Calu3 (cell line): ENCODE measurements around the gene ANKHD1. TPM values are rescaled to one million over a fixed set of nuclear protein-coding genes. Genes with fewer than 3 reads are reported as not detected.
"Not testable (repeated sequence)": the region's sequence is repeated elsewhere in the genome, so short reads cannot be mapped to it uniquely, and the experiment has no call there.

ENCODE experiments used
- BruUV-seq: library from RNA; stranded (reverse); fragments of 400-500 nt; replicated peaks from 2 replicates; lab custom pipeline; 2021; lab: Mats Ljungman, UMichigan
- CTCF ChIA-PET: fragments of 300-600 bp; sonication (Branson Sonifier 250); formaldehyde crosslinking; loops from one replicate; lab custom pipeline; 2022; ENCODE audit warnings: antibody characterized with exemption; lab: Charles Lee
- DNase-seq: peaks from one replicate; pipeline ENCODE4 v3.0.0; 2022
- H3K27ac Mint-ChIP-seq: one replicate; pipeline ENCODE4 v1.8.0; 2022; ENCODE audit warnings: mixed read lengths; ENCODE audit not compliant: unreplicated experiment
- H3K27me3 Mint-ChIP-seq: one replicate; pipeline ENCODE4 v1.8.0; 2022; ENCODE audit warnings: mixed read lengths; ENCODE audit not compliant: unreplicated experiment
- H3K36me3 Mint-ChIP-seq: one replicate; pipeline ENCODE4 v1.8.0; 2022; ENCODE audit warnings: mild to moderate bottlenecking, moderate library complexity, mixed read lengths; ENCODE audit not compliant: insufficient read depth, unreplicated experiment
- H3K4me1 Mint-ChIP-seq: one replicate; pipeline ENCODE4 v1.8.0; 2022; ENCODE audit warnings: mild to moderate bottlenecking, low read depth, mixed read lengths; ENCODE audit not compliant: unreplicated experiment
- H3K4me3 Mint-ChIP-seq: one replicate; pipeline ENCODE4 v1.8.0; 2022; ENCODE audit warnings: mild to moderate bottlenecking, low read depth, moderate library complexity, mixed read lengths; ENCODE audit not compliant: unreplicated experiment
- H3K9me3 Mint-ChIP-seq: one replicate; pipeline ENCODE4 v1.8.0; 2022; ENCODE audit warnings: low read depth, mixed read lengths; ENCODE audit not compliant: unreplicated experiment
- CTCF ChIP-seq: fragments of 200-600 bp; IDR thresholded peaks from one replicate; pipeline ENCODE4 v1.8.0; 2022; ENCODE audit warnings: antibody characterized with exemption; ENCODE audit not compliant: unreplicated experiment
- intact Hi-C: fragments of 100-400 bp; cut with micrococcal nuclease; formaldehyde crosslinking; loops from one replicate; pipeline ENCODE4 v1.10.0; 2022; ENCODE audit not compliant: unreplicated experiment
- total RNA-seq: library from RNA; stranded (reverse); gene quantifications from 2 replicates; pipeline ENCODE4 v1.2.3, GENCODE V29; 2022

The ANKHD1 gene
- total RNA-seq, 1 experiment from 2014 or later = 167 TPM

- no peak overlapping the region for H3K4me3 Mint-ChIP-seq
- no peaks in the 10 kb centered on the region for H3K27me3 Mint-ChIP-seq
- no peaks in the 10 kb centered on the region for H3K9me3 Mint-ChIP-seq
- BruUV-seq = no TSS peak
- no peak for TF ChIP-seq CTCF
- intact Hi-C loops = no loop called here
- no peak overlapping the region for H3K27ac Mint-ChIP-seq
- DNase-seq = no peak
- peaks cover 13% of the 10 kb centered on the region for H3K4me1 Mint-ChIP-seq
- H3K36me3 Mint-ChIP-seq = peaks cover 18% of the 10 kb centered on the region
- CTCF ChIA-PET = no interaction called here
Measured at GRCh38 chr5:140420226-140420570, 18.6 kb downstream of the ANKHD1 start.

- BruUV-seq = no TSS peak
- CTCF ChIA-PET = no interaction called here
- Mint-ChIP-seq H3K4me1 (peaks cover 13% of the 10 kb centered on the region), H3K9me3 (no peaks in the 10 kb centered on the region), H3K4me3 (no peak overlapping the region), H3K36me3 (peaks cover 20% of the 10 kb centered on the region), H3K27ac (no peak overlapping the region), H3K27me3 (no peaks in the 10 kb centered on the region)
- DNase-seq = no peak
- intact Hi-C loops = no loop called here
- TF ChIP-seq CTCF = no peak
Measured at GRCh38 chr5:140420665-140421361, 19.2 kb downstream of the ANKHD1 start.

DNA sequence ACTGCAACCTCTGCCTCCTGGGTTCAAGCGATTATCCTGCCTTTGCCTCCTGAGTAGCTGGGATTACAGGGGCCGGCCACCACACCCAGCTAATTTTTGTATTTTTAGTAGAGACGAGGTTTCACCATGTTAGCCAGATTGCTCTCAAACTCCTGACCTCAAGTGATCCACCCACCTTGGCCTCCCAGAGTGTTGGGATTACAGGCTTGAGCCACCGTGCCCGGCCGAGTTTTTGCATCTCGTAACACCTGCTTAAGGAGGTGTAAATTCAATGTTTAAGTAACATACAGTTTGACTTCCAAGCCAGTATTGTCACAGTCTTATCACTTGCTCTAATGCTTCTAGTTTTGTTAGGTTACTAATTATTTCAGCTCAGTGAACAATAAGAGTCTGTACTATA lies 19.7 kb downstream of the ANKHD1 start:
- BruUV-seq, DNase-seq, H3K9me3 Mint-ChIP-seq, H3K27ac Mint-ChIP-seq, H3K27me3 Mint-ChIP-seq, H3K4me3 Mint-ChIP-seq, CTCF ChIA-PET, intact Hi-C loops: not testable (repeated sequence)
- Mint-ChIP-seq H3K36me3 (peaks cover 19% of the 10 kb centered on the region), H3K4me1 (peaks cover 13% of the 10 kb centered on the region)

- H3K4me1 Mint-ChIP-seq = peaks cover 13% of the 10 kb centered on the region
- H3K4me3 Mint-ChIP-seq = no peak overlapping the region
- H3K36me3 Mint-ChIP-seq = peaks cover 19% of the 10 kb centered on the region
- CTCF ChIA-PET = interaction anchor here (0.6 kb wide), 1 partner anchor 36 kb away, joined by 3 read pairs; no protein-coding TSS in a partner anchor
- no TSS peak for BruUV-seq
- H3K27me3 Mint-ChIP-seq = no peaks in the 10 kb centered on the region
- intact Hi-C loops = no loop called here
- no peak overlapping the region for H3K27ac Mint-ChIP-seq
- TF ChIP-seq CTCF = no peak
- DNase-seq = no peak
- H3K9me3 Mint-ChIP-seq = no peaks in the 10 kb centered on the region
Measured at GRCh38 chr5:140423609-140424008, 22.0 kb downstream of the ANKHD1 start.

DNA sequence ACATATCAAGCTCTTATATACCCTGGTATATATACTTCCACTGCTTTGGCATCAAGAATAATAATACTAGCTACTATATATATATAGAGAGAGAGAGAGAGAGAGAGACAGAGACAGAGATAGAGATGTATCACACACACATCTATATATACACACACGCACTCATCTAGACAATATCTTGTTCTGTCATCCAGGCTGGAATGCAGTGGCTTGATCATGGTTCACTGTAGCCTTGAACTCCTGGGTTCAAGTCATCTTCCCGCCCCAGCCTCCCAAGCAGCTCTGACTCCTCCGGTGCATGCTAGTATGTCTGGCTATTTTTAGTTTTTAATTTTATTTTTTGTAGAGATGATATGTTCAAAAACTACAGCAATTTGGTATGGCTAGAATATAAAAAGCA lies 22.5 kb downstream of the ANKHD1 start:
- H3K4me3 Mint-ChIP-seq = no peak overlapping the region
- CTCF ChIA-PET = interaction anchor here (0.6 kb wide), 1 partner anchor 36 kb away, joined by 3 read pairs; no protein-coding TSS in a partner anchor
- no peaks in the 10 kb centered on the region for H3K27me3 Mint-ChIP-seq
- no peak for TF ChIP-seq CTCF
- intact Hi-C loops = no loop called here
- BruUV-seq = no TSS peak
- peaks cover 19% of the 10 kb centered on the region for H3K36me3 Mint-ChIP-seq
- H3K4me1 Mint-ChIP-seq = peaks cover 13% of the 10 kb centered on the region
- no peak overlapping the region for H3K27ac Mint-ChIP-seq
- H3K9me3 Mint-ChIP-seq = no peaks in the 10 kb centered on the region
- no peak for DNase-seq

- intact Hi-C loops, H3K9me3 Mint-ChIP-seq, H3K4me1 Mint-ChIP-seq, H3K4me3 Mint-ChIP-seq, H3K27me3 Mint-ChIP-seq, DNase-seq, CTCF ChIA-PET, BruUV-seq, H3K27ac Mint-ChIP-seq: not testable (repeated sequence)
- H3K36me3 Mint-ChIP-seq = peaks cover 12% of the 10 kb centered on the region
Measured at GRCh38 chr5:140427726-140428125, 26.1 kb downstream of the ANKHD1 start.
